HepG2 (cell line): ENCODE data around the gene CALY. TPM values are rescaled to one million over a fixed set of nuclear protein-coding genes. Genes with fewer than 3 reads are reported as not detected.

Source experiments
- ASH2L ChIP-seq: fragments of 300-600, 200-600 bp; sonication (generic); IDR thresholded peaks from 2 replicates; pipeline ENCODE4 v1.7.0; 2017; ENCODE audit warnings: low read depth, mild to moderate bottlenecking, moderate library complexity, mixed read lengths, low read length; ENCODE audit not compliant: insufficient read length
- ATAD3A ChIP-seq: sonication (generic); formaldehyde crosslinking; IDR thresholded peaks from 2 replicates; pipeline ENCODE4 v1.4.0; 2020; ENCODE audit warnings: missing genetic modification reagents
- HDAC2 ChIP-seq: sonication (generic); formaldehyde crosslinking; IDR thresholded peaks from 2 replicates; pipeline ENCODE4 v1.4.0; 2020; ENCODE audit warnings: missing genetic modification reagents
- KLF15 ChIP-seq: sonication (generic); formaldehyde crosslinking; IDR thresholded peaks from 2 replicates; pipeline ENCODE4 v1.8.1; 2023; ENCODE audit warnings: borderline replicate concordance, mild to moderate bottlenecking, inconsistent platforms, missing genetic modification reagents, mixed read lengths
- MXI1 ChIP-seq: IDR thresholded peaks from 3 replicates; pipeline ENCODE4 v1.6.1; 2012; ENCODE audit warnings: low read depth, low read length, inconsistent platforms, borderline replicate concordance
- NONO ChIP-seq, 2 experiments: fragments of 450-650 bp in 1 of 2; sonication (generic) in 1 of 2; formaldehyde crosslinking in 1 of 2; IDR thresholded peaks in 1 of 2; conservative IDR thresholded peaks in 1 of 2; 2 replicates each; pipeline versions ENCODE4 v1.6.1 to v1.8.0; 2017 to 2022; ENCODE audit warnings: mild to moderate bottlenecking in 1 of 2, missing genetic modification reagents in 1 of 2, moderate library complexity in 1 of 2
- NR1H2 ChIP-seq: sonication (generic); formaldehyde crosslinking; IDR thresholded peaks from 2 replicates; pipeline ENCODE4 v1.8.1; 2022; ENCODE audit warnings: low read depth, missing genetic modification reagents, borderline replicate concordance
- PAX8 ChIP-seq: sonication (generic); formaldehyde crosslinking; IDR thresholded peaks from 2 replicates; pipeline ENCODE4 v1.8.0; 2022; ENCODE audit warnings: mild to moderate bottlenecking, missing genetic modification reagents, borderline replicate concordance
- PLSCR1 ChIP-seq: sonication (generic); formaldehyde crosslinking; IDR thresholded peaks from 2 replicates; pipeline ENCODE4 v1.5.0; 2020; ENCODE audit warnings: missing genetic modification reagents, mild to moderate bottlenecking, borderline replicate concordance
- RBM39 ChIP-seq: fragments of 200-400 bp; formaldehyde crosslinking; IDR thresholded peaks from one replicate; pipeline ENCODE4 v1.6.1; 2018; ENCODE audit warnings: antibody characterized with exemption, mild to moderate bottlenecking, low read depth, low read length; ENCODE audit not compliant: poor library complexity, severe bottlenecking
- REL ChIP-seq: sonication (generic); formaldehyde crosslinking; conservative IDR thresholded peaks from 2 replicates; pipeline ENCODE4 v1.8.0; 2022; ENCODE audit warnings: mild to moderate bottlenecking, missing genetic modification reagents, moderate library complexity
- RFX1 ChIP-seq: fragments of 450-650 bp; IDR thresholded peaks from 2 replicates; pipeline ENCODE4 v1.6.1; 2017
- SMARCE1 ChIP-seq: fragments of 450-650 bp; IDR thresholded peaks from 2 replicates; pipeline ENCODE4 v1.6.1; 2017; ENCODE audit warnings: borderline replicate concordance
- SMC3 ChIP-seq: IDR thresholded peaks from 2 replicates; pipeline ENCODE4 v1.6.1; 2011; ENCODE audit warnings: low read length, improper control_type of control experiment
- YEATS2 ChIP-seq: sonication (generic); formaldehyde crosslinking; IDR thresholded peaks from 2 replicates; pipeline ENCODE4 v1.4.0; 2020; ENCODE audit warnings: missing genetic modification reagents, borderline replicate concordance
- ZNF280D ChIP-seq: sonication (generic); formaldehyde crosslinking; IDR thresholded peaks from 2 replicates; pipeline ENCODE4 v1.5.1; 2020; ENCODE audit warnings: mild to moderate bottlenecking, missing genetic modification reagents
- ZNF3 ChIP-seq: IDR thresholded peaks from 2 replicates; pipeline ENCODE4 v1.7.0; 2017; ENCODE audit warnings: inconsistent platforms
- polyA plus RNA-seq, 8 experiments: library from polyadenylated mRNA; depleted of rRNA in 3 of 8; stranded (reverse) in 7 of 8; unstranded in 1 of 8; fragments of >200 nt; fragmentation: Illumina TruSeq in 4 of 8; extraction: Trizol in 4 of 8; gene quantifications; 2 replicates each; pipeline versions ENCODE4 v1.2.1 to v1.2.3, GENCODE V29; 2011 to 2016; ENCODE audit warnings: low read depth in 4 of 8, missing spikeins in 1 of 8, mixed read lengths in 1 of 8; ENCODE audit not compliant: insufficient read depth in 1 of 8
- total RNA-seq, 5 experiments: library from RNA; depleted of rRNA; stranded (reverse); fragments of >200 nt; fragmentation: Illumina TruSeq; extraction: Trizol; gene quantifications; 2 replicates each; pipeline ENCODE4 v1.2.3, GENCODE V29; 2016; ENCODE audit warnings: low read depth in 1 of 5
- TF ChIP-seq, protein P1 (sequence below): IDR thresholded peaks from 2 replicates; pipeline ENCODE4 v1.6.1; 2016
- TF ChIP-seq, protein P2 (sequence below): sonication (generic); formaldehyde crosslinking; IDR thresholded peaks from 2 replicates; pipeline ENCODE4 v1.4.0; 2020; ENCODE audit warnings: missing genetic modification reagents, borderline replicate concordance
- TF ChIP-seq, protein P3 (sequence below): IDR thresholded peaks from 2 replicates; pipeline ENCODE4 v1.6.1; 2016; ENCODE audit warnings: low read depth, control low read depth

The CALY gene
- total and polyA plus RNA-seq, 2 of the 13 experiments (the other 11 are each of a cell fraction or from before 2014, with no cell fraction given), result 0.08 TPM; not detected in 1

- TF ChIP-seq ASH2L, result no peak
- TF ChIP-seq ZNF280D, result no peak
- no peak for TF ChIP-seq PAX8 (CRISPR knock-in tag)
- no peak for TF ChIP-seq SMC3
- TF ChIP-seq, protein P1, sequence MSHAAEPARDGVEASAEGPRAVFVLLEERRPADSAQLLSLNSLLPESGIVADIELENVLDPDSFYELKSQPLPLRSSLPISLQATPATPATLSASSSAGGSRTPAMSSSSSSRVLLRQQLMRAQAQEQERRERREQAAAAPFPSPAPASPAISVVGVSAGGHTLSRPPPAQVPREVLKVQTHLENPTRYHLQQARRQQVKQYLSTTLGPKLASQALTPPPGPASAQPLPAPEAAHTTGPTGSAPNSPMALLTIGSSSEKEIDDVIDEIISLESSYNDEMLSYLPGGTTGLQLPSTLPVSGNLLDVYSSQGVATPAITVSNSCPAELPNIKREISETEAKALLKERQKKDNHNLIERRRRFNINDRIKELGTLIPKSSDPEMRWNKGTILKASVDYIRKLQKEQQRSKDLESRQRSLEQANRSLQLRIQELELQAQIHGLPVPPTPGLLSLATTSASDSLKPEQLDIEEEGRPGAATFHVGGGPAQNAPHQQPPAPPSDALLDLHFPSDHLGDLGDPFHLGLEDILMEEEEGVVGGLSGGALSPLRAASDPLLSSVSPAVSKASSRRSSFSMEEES (CRISPR knock-in tag), result no peak
- TF ChIP-seq YEATS2 (CRISPR knock-in tag), result no peak
- peak; percentile 40 for TF ChIP-seq RBM39
- no peak for TF ChIP-seq ZNF3 (CRISPR knock-in tag)
- TF ChIP-seq PLSCR1, result no peak
- TF ChIP-seq, protein P2, sequence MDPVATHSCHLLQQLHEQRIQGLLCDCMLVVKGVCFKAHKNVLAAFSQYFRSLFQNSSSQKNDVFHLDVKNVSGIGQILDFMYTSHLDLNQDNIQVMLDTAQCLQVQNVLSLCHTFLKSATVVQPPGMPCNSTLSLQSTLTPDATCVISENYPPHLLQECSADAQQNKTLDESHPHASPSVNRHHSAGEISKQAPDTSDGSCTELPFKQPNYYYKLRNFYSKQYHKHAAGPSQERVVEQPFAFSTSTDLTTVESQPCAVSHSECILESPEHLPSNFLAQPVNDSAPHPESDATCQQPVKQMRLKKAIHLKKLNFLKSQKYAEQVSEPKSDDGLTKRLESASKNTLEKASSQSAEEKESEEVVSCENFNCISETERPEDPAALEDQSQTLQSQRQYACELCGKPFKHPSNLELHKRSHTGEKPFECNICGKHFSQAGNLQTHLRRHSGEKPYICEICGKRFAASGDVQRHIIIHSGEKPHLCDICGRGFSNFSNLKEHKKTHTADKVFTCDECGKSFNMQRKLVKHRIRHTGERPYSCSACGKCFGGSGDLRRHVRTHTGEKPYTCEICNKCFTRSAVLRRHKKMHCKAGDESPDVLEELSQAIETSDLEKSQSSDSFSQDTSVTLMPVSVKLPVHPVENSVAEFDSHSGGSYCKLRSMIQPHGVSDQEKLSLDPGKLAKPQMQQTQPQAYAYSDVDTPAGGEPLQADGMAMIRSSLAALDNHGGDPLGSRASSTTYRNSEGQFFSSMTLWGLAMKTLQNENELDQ (CRISPR knock-in tag), result no peak
- no peak for TF ChIP-seq MXI1
- TF ChIP-seq REL (CRISPR knock-in tag), result no peak
- no peak for TF ChIP-seq HDAC2
- TF ChIP-seq, protein P3, sequence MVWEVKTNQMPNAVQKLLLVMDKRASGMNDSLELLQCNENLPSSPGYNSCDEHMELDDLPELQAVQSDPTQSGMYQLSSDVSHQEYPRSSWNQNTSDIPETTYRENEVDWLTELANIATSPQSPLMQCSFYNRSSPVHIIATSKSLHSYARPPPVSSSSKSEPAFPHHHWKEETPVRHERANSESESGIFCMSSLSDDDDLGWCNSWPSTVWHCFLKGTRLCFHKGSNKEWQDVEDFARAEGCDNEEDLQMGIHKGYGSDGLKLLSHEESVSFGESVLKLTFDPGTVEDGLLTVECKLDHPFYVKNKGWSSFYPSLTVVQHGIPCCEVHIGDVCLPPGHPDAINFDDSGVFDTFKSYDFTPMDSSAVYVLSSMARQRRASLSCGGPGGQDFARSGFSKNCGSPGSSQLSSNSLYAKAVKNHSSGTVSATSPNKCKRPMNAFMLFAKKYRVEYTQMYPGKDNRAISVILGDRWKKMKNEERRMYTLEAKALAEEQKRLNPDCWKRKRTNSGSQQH (CRISPR knock-in tag), result no peak
- TF ChIP-seq ATAD3A (CRISPR knock-in tag), result no peak
- no peak for TF ChIP-seq NONO (IDR thresholded peaks at IDR 0.05)
- peak; percentile 53; the same call in 1 of the 2 replicates for TF ChIP-seq NONO (CRISPR knock-in tag; conservative IDR thresholded peaks at IDR 0.05)
- no peak for TF ChIP-seq KLF15 (CRISPR knock-in tag)
- TF ChIP-seq SMARCE1, result no peak
- TF ChIP-seq NR1H2 (CRISPR knock-in tag), result no peak
- no peak for TF ChIP-seq RFX1
Observed at GRCh38 chr10:133353202-133353959, 16.7 kb upstream of the CALY start (continued).
